Activated T-helper 1 cell treated with Interleukin-2 at 50 U/mL for 16 hours (primary cell): ENCODE measurements around the gene ZFX.
"Not testable (repeated sequence)": the region's sequence is repeated elsewhere in the genome, so short reads cannot be mapped to it uniquely, and the experiment has no call there.

Experiments
- DNase-seq: peaks from one replicate; pipeline ENCODE4 v3.0.0-alpha.2; 2020; ENCODE audit warnings: low read depth

Gene ZFX

DNA sequence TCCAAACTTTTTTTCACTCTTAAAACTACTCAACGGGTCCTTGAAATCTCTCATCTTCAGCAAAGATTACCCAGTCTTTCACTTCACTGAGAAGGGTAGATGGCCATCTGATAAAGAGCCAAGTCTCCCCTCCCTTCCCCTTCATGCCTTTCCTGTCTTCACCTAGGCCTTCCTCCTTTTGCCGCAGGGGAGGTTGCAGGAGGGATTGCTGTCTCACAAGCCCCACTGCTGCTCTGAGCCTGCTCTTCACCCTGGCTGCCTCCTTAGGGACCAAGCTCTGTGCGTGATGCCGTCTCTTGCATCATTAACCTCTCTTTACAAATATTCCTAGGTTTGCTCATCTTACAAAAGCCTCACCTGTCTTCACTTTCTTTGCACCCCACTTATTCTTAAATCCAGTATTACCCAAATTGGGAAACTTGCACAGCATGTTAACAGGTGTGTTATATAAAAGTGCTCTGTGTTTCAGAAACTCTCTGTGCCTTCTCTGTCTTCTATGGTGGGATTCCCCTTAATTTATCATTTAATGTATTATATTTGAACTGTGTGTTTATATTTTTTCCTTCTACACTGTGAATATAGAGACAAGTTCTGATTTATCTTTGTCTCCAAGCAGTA is 3.8 kb downstream of the ZFX start:
- DNase-seq: no peak

DNA sequence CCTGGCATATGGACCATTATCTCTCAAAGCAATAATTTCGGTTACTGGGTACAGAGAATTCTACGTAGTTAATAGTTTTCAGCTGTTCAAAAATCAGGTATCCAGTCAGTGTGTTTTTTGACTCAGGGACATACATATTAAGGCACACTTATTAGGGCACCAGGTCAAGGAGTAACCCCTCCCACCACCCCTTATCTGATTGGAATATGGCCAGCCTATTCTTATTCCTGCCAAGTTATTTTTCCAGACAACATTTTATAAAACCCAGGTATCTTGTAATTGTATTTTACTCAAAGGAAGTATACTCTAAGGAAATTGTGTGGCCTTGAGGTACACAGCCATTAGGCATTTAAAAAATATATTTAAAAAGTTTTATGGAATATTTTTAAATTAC is 4.3 kb downstream of the ZFX start:
- DNase-seq: no peak

DNA sequence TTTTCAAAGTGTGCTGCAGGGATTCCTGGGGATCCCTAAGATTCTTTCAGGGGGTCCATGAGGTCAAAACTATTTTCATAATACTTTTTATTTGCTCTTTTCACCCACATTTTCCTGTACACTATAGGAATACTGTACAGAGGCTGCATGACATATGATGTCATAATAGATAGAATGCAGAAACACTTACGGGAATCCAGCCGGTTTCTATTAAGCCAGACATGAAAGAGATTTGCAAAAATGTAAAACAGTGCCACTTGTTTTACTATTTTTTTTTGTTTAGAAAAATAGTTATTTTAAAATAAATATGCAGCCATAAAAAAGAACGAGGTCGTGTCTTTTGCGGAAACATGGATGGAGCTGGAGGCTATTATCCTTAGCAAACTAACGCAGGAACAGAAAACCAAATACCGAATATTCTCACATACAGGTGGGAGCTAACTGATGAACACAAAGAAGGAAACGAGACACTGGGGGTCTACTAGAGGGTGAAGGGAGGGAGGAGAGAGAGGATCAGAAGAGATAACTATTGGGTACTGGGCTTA is 5.0 kb downstream of the ZFX start:
- no peak for DNase-seq

DNA sequence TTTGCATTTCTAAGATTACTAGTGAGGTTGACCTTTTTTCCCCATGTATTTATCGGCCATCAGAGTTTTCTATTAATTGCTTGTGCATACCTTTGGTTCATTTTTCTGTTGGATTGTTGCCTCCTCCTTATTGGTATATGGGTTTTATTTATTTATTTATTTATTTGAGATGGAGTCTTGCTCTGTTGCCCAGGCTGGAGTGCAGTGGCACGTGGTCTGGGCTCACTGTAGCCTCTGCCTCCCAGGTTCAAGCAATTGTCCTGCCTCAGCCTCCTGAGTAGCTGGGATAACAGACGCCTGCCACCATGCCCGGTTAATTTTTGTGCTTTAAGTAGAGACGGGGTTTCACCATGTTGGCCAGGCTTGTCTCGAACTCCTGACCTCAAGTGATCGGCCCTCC is 6.2 kb downstream of the ZFX start:
- not testable (repeated sequence) for DNase-seq

DNA sequence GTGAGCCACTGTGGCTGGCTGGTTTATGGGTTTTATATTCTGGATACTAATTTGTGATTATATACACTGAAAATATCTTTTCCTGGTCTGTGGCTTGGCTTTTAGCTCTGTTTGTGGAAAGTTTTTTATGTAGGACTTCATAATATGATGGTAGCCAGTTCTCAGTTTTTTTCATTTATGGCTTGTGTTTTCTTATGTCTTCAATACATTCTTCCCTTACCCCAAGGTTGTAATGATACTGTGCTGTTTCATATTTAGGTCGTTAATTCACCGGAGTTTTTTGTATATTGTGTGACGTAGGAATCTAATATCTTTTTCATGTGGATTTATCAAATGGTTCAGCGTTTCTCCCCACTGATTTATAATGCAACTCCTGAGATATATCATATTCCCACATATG is 6.6 kb downstream of the ZFX start:
- DNase-seq: no peak

DNA sequence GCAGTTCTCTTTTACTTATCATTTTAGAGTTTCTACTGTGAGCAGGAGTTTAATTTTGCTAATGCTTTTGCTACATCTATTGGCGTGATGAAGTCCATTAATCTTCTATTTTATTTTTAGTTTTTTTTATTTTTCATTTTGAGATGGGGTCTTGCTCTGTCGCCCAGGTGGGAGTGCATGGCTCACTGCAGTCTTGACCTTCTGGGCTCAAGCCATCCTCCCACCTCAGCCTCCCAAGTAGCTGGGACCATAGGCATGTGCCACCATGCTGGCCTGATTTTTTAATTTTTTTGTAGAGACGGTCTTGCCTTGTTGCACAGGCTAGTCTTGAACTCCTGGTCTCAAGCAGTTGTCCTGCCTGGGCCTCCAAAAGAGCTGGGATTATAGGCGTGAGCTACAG is 9.4 kb downstream of the ZFX start:
- DNase-seq: no peak

DNA sequence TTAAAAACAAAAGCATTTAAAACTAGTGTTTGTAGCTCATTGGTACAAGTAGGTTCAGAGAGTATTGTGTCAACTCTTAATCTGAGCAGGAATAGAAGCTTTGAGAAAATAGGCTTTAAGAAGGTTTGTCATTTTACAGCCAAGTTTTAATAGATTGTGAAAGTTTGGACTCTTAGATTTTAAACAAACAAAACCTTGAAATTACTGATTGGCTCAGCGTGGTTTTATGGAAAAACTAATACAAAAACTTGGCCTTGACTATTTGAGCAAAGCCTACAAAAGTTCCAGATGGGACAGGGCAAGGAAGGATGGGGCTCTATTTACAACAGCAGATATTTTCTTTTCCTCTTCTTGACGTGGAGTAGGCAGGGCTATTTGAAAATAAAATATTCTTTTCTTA is 16.5 kb downstream of the ZFX start:
- DNase-seq: no peak

DNA sequence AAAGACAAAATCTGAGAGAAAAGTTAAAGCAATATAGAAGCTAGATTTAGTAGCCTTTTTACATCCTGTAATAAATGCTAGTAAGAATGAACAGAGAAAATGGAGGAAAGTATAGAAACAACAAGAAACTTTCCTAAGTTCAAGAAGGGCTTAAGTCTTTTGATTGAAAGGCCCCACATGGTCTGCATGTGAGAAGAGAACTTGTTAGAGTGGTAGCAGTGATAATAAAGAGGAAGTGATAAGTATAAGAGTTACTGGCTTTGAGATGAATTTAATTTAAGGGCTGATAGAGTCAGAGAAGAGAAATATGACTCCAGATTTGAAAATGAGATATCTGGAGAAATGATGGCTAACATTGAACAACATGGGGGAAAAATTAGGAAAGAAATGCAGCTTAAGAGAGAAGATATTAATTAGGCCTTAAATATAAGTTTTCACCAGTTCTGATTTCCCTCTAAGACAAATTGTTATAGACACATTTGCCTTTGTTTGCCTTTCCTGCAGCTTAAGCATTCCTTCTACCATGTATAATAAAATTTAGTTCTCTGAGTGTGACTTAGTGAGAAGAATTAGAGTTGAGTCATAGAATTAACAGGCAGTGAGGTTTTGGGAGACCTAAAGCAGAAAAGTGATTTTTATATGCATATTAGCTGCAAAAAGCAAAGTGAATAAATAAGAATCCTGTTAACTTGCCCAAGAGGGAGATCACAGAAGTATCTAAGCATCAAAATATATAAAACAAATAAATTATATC is 18.4 kb downstream of the ZFX start:
- DNase-seq: no peak

DNA sequence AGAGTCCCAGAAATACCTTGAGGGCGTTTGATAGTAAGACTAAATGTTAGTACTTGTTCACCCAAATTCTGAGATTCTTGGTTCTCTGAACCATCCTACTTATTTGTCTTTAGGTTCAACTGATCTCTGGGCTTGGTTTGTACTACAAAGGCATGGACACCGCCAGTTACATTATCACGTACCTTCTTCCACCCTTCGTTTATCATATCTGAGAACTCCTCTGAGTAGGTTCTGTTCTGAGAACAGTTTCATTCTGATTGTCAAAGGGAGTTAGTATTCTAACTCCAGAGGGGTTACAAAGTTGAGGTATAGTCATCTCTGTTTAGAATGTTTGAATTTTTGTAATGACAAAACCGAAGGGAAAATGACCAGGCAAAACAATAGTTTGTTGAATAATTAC is 19.3 kb downstream of the ZFX start:
- DNase-seq: no peak

DNA sequence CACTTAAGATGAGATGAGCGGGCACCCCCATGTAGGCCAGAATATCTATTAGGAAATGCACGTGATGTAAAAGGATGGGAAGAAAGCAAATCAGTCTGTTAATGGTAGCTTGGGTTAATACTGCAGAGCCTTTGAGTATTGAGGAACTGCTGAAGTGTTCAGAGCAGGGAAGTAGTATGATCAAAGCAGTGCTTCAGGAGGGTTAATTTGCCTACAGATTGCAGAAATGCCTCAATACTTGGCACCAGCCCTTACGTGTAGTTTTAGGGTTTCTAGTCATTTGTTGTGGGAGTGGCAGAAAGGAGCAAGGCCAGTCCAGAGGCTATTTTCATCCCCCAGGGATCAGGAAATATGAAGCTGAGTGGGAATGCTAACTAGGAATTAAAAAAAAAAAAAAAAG is 19.7 kb downstream of the ZFX start:
- DNase-seq: no peak

DNA sequence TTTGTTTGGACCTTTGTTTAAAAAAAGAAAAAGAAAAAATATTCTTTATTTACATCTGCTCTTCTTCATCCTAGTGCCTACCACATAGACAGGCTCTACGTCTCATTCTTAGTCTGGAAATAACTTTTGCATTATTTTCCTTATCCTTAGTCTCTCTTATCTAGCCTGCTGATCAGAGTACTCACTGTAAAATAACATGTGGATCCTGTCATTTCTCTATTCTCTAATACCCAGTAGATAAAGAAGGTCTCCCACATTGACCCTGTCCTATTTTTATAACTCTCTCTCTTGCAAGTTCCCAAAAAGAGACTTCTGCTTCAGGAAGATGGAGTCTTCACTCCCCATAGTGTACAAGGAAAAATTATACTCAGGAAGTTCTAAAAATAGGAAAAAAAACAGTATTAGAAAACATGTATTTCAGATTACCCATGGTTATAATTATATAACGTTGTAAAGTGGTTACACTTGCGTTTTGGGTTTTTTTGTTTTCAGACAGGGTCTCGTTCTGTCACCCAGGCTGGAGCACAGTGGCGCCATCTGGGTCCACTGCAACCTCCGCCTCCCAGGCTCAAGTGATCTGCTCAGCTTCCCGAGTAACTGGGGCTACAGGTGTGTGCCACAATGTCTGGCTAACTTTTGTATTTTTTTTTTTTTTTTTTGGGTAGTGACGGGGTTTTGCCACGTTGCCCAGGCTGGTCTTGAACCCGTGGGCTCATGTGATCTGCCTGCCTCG is 23.8 kb downstream of the ZFX start:
- DNase-seq: no peak

DNA sequence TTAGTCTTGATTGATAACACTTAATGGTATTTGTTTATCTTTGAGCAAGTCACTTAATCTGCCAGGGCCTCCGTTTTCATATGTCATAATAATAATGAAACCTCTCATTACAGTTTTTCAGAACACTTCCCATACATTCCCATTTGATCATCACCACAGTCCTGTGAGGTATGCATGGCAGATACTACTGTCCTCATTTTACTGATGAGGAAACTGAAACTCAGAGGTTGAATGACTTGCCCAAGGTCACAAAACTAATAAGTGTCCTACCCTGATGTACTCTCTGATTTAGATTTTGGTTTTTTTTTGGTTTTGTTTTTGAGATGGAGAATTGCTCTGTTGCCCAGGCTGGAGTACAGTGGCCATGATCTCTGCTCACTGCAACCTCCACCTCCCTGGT is 25.7 kb downstream of the ZFX start:
- DNase-seq: no peak

DNA sequence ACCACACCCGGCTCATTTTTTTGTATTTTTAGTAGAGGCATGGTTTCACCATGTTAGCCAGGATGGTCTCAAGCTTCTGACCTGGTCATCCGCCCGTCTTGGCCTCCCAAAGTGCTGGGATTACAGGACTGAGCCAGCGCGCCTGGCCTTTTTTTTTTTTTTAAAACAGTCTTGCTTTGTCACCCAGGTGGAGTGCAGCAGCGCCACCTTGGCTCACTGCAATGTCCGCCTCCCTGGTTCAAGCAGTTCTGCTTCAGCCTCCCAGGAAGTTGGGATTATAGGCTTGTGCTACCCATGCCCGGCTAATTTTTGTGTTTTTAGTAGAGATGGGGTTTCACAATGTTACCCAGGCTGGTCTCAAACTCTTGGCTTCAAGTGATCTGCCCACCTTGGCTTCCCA is 28.9 kb downstream of the ZFX start:
- DNase-seq: no peak

DNA sequence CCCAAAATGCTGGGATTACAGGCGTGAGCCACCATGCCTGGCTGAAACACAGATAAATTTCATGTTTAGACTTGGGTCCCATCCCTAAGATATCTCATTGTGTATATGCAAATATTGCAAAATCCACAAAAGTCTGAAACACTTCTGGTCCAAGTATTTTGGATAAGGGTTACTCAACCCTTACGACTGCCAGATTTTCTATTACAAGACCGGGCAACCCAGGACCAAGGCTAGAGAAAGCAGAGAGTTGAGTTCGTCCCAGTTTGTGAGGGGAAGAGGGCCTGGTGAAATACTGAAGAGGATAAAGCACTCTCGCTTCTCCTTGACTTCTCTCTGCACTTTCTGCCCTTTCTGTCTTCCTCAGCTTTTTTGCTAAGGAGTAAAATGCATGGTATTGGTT is 34.5 kb downstream of the ZFX start:
- DNase-seq: no peak

DNA sequence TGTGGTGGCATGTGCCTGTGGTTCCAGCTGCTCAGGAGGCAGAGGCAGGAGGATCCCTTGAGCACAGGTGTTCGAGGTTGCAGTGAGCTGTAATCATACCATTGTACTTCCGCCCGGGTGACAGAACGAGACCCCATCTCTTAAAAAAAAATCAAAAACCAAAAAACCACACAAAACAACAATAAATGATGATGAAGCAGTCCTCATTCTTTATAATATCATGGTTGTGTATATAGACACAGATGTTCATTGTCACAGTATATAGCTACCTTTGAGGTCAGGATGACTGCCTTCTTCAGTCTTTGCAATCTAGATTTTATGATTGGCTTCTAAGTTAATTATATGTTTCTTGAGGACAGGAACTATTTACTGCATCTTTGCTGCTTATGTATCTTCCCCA is 37.0 kb downstream of the ZFX start:
- DNase-seq: no peak

DNA sequence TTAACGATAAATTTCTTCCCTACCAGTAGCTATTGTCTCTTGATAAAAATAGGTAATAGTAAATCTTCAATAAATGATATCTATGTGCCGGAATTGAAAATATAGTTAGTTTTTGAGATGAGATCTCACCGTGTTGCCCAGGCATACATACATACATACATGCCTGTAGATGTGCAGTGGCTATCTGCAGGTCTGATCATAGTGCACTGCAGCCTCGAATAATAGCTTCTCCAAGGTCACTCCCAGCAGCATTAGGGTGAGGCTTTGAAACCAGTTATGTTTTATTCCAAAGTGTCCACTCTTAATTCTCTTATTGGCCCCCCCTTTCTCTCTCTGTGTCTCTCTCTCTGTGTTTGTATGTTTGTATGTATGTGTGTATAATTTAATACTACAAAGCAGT is 37.5 kb downstream of the ZFX start:
- DNase-seq: no peak

DNA sequence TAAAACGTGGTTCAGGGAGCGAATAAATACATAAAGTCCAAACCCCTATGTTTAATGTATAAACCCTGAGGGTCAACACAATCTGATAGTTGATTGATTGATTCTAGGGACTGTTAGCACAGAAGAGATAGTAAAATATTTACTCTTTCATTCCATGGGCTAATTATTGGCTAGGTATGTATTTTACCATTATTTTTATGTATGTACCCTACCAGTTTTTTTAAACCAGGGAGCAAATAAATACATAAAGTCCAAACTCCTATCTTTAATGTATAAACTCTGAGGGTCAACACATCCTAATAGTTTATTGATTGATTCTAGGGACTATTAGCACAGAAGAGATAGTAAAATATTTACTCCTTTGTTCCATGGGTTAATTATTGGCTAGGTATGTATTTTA is 40.0 kb downstream of the ZFX start:
- DNase-seq: no peak

DNA sequence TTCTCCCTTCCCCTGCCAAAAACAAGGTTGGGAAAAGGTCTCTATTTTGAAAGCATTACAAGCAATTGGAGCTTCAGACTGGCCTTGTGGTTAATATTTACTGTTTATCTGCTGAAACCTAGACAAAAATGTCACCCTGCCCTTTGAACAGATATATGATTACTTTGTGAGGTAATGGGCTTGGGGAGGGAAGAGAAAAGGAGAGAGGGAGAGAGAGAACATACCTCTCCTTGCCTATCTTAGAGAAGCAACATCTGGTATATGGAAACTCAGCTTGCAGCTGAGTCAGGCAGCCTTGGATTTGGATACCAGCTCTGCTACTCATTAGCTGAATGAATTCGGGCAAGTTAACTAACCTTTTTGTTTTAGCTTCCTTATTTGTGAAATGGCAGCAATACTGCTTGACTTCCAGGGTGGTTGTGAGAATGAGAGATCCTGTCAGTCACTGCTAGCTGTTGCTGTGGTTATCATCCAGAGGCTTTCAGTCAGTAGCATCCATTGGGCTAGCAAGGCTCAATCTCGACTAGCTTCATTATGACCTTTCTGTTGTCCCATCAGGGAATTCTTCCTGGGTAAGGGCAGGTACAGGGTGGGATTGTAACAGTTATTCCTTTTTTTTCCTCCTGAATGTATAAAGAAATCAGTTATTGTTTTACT is 41.1 kb downstream of the ZFX start:
- DNase-seq: no peak

DNA sequence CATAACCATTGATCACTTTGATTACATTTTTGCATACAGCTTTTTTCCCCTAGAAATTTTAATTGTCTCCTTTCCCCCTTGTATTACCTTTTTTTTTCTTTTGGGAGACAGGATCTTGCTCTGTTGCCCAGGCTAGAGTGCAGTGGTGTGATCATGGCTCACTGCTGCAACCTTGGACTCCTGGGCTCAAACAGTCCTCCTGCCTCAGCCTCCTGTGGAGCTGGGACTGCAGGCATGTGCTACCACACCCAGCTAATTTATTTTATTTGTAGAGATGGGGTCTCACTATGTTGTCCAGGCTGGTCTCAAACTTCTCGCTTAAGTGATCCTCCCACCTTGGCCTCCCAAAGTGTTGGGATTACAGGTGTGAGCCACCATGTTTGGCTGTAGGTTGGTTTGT is 47.0 kb downstream of the ZFX start:
- DNase-seq: no peak

DNA sequence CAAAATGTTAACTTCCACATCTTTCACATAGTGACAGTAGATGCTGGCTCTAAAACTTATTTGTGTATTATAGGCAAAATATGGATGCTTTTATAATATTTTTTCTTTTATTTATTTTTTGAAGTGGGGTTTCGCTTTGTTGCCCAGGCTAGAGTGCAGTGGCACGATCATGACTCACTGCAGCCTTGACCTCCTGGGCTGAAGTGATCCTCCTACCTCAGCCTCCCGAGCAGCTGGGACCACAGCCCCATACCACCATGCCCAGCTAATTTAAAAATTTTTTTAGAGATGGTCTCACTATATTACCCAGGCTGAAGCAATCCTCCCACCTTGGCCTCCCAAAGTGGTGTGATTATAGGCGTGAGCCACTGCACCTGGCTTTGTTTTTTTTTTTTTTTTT is 48.6 kb downstream of the ZFX start:
- no peak for DNase-seq

DNA sequence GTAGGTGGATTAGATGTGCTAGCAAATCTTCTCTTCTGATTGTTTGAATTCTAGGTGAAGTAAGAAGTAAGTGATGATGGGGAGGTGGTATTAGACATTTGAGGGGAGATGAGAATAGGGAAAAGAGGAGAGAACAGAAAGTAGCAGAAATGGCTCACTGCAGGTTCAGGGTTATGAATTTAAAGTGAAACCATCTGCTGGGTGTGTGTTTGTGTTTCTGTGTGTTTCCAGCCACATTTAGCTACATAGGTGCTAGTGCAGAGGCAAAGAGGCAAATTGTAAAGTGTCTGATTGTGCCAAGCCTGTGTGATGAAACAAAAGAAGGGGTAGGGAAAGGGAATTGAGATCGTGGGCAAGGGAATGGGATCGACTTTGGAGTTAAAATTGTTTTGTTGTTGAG is 50.6 kb downstream of the ZFX start:
- DNase-seq: no peak

DNA sequence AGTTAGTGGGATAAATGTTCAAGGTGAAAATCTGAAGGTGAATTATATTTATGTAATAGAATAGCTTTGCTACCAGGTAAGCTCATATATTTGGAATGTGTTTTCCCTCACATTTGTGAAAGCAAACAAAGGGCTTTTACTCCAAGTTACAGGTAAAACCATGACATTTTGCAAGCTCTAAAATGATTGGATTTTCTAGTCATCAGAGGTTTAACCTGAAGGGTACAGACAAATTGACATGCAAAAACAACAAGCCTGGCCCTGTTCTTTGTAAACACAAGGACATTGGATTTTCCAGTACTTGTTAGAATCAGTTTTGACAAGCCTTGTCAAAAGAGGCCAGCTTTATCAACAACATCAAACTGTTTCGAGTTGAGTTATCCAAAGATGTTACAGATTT is 51.7 kb downstream of the ZFX start:
- DNase-seq: no peak
